Fibroblast of mammary gland (primary cell): Measurements from ENCODE around the gene PHTF2.
"Not testable (repeated sequence)": the region's sequence is repeated elsewhere in the genome, so short reads cannot be mapped to it uniquely, and the experiment has no call there.

Source experiments
- DNase-seq: peaks from one replicate; pipeline ENCODE4 v3.0.0-alpha.2; 2010; ENCODE audit warnings: low read depth
- H3K4me3 ChIP-seq: 2 replicates; pipeline ENCODE4 v1.5.1; 2011; ENCODE audit warnings: low read depth, mild to moderate bottlenecking, low read length, moderate library complexity; ENCODE audit not compliant: control insufficient read depth
- TF ChIP-seq, protein P1 (sequence below): conservative IDR thresholded peaks from 2 replicates; pipeline ENCODE4 v1.5.1; 2011; ENCODE audit warnings: low read depth, low read length, inconsistent platforms; ENCODE audit not compliant: control insufficient read depth, insufficient read depth

The PHTF2 gene

DNA sequence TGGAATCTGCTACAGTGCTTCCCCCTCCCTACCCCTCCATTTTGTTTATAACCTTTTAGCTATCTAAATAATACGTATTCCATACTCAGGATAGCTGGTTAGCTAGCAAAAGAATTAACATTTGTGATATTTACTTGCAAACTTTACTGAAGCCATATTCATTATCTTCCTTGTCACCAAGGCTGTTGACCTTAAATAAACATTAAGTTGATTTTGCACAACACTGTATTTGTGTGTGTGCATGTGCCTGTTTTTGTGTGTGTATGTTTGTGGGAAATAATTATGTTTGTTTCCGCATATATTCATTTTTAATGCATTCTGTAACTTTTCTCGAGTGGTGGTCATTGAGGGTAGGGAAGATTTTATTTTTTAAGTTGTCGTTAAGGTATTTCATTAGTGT is 16.2 kb upstream of the PHTF2 start:
- no peak for DNase-seq
- TF ChIP-seq, protein P1, sequence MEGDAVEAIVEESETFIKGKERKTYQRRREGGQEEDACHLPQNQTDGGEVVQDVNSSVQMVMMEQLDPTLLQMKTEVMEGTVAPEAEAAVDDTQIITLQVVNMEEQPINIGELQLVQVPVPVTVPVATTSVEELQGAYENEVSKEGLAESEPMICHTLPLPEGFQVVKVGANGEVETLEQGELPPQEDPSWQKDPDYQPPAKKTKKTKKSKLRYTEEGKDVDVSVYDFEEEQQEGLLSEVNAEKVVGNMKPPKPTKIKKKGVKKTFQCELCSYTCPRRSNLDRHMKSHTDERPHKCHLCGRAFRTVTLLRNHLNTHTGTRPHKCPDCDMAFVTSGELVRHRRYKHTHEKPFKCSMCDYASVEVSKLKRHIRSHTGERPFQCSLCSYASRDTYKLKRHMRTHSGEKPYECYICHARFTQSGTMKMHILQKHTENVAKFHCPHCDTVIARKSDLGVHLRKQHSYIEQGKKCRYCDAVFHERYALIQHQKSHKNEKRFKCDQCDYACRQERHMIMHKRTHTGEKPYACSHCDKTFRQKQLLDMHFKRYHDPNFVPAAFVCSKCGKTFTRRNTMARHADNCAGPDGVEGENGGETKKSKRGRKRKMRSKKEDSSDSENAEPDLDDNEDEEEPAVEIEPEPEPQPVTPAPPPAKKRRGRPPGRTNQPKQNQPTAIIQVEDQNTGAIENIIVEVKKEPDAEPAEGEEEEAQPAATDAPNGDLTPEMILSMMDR = no peak

DNA sequence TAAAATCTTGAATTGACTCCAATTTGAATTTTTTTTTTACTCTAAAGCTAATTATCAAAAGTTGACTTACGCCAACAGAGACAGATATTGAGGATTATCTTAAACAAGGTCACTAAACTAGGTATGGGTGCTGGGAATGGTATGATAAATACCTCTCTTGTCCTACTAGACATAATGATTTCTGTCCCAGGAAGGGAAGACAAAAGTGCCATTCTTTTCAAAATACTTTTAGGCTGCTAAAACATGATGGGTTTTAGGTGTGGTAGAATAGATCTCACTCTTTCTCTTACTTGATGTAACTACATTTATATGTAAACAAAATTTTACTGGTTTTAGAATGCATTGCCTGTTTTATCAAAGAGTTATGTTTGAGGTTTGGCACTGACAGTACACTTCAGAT is 15.5 kb upstream of the PHTF2 start:
- DNase-seq = no peak
- TF ChIP-seq, protein P1 = no peak

More for the DNA sequence above, 16.2 kb upstream of the PHTF2 start:
- H3K4me3 ChIP-seq = no peak overlapping the region

DNA sequence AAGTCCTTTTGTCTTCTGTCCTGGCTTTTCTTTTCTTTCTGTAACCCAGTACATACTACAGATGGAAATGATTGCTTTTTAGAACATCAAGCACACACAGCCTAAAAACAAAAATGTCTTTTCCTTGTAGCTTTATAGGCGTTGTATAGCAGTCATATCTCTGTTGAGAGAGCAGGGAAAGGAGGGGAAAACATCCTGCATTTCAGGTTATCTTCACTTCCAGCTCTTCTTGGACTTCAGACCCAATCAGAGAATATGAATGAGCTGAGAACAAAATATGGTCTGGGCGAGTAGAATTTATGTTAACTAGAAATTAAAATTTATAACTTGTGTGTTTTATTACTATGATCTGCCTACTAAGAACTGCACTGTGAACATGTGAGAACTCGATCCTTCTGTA is 15.0 kb upstream of the PHTF2 start:
- no peak for DNase-seq
- TF ChIP-seq, protein P1 = no peak
- no peak overlapping the region for H3K4me3 ChIP-seq

More for the DNA sequence above, 15.5 kb upstream of the PHTF2 start:
- H3K4me3 ChIP-seq = no peak overlapping the region

DNA sequence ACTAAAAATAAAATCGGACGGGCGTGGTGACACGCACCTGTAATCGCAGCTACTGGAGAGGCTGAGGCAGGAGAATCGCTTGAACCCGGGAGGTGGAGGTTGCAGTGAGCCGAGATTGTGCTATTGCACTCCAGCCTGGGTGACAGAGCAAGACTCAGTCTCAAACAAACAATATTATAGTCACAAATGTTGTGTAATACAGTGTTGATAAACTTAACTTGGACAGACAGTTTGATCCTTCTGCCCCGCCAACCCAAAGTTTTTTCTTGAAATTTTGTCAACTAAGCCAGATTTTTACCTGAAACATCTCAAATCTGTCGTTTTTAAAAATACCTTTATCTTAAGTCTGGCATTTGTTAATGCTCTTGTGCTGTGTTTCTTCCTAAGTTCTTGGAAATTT is 14.1 kb upstream of the PHTF2 start:
- H3K4me3 ChIP-seq, DNase-seq: not testable (repeated sequence)

DNA sequence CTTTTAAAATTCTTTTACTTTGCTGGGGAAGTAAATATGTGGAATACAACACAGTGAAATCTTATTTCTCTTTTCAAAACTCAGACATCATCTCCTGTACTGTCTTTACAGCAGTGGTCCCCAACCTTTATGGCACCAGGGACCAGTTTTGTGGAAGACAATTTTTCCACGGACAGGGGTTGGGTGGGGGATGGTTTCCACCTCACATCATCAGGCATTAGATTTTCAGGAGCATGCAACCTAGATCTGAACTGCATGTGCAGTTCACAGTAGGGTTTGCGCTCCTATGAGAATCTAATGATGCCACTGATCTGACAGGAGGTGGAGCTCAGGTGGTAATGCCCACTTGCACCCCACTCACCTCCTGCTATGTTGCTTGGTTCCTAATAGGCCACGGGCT is 12.6 kb upstream of the PHTF2 start:
- DNase-seq = no peak
- TF ChIP-seq, protein P1 = no peak
- H3K4me3 ChIP-seq = no peak overlapping the region

DNA sequence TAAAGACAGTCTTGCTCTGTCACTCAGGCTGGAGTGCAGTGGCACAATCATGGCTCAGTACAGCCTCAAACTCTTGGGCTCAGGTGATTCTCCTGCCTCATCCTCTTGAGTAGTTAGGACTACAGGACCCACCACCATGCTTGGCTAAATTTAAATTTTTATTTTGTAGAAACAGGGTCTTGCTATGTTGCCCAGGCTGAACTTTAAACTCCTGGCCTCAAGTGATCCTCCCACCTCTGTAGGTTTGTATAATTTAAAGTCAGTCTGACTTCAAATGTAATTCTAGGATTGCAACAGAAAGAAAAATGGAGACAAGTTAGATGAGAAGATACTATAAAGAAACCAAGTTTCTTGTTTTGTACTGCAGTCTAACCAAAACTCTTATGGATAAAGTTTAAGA is 11.8 kb upstream of the PHTF2 start:
- DNase-seq = no peak
- no peak overlapping the region for H3K4me3 ChIP-seq
- TF ChIP-seq, protein P1 = no peak

DNA sequence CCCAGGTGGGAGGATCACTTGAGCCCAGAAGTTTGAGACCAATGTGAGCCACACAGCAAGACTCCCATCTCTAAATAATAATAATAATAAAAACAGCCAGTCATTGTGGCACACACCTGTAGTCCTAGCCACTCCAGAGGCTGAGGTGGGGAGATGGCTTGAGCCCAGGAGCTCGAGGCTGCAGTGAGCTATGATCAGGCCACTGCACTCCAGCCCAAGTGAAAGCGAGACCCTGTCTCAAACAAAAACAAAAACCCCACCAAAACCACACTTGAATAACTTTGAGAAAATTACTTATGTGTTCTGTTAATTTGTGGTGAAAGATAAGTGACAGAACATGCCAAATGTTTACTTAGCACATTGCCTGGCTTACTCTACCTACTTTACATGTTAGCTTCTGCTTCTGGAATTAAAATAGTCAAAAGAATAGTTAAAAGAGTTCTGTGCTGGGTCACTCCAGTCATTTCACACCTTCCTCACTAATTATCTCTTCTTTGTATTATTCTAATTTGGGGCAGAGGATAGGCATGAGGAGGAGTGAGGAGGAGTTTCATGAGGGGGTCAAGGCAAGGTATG is 10.2 kb upstream of the PHTF2 start:
- no peak for DNase-seq
- H3K4me3 ChIP-seq = no peak overlapping the region
- TF ChIP-seq, protein P1 = no peak
